NCI-H460 (cell line): Measurements from ENCODE around the gene DMWD. TPM values are rescaled to one million over a fixed set of nuclear protein-coding genes. Genes with fewer than 3 reads are reported as not detected.
A peak's percentile ranks its signal among the peaks of the same experiment; 100 is the strongest.

Experiments used
- DNase-seq: peaks from one replicate; pipeline ENCODE4 v3.0.0-alpha.2; 2016; ENCODE audit warnings: low read depth; ENCODE audit errors: extremely low read depth
- total RNA-seq: library from RNA; depleted of rRNA; stranded (reverse); fragments of >200 nt; shearing (Covaris generic); gene quantifications from 2 replicates; pipeline ENCODE4 v1.2.3, GENCODE V29; 2014

The DMWD gene
- total RNA-seq, 1 experiment from 2014 or later, result 21.2 TPM

DNA sequence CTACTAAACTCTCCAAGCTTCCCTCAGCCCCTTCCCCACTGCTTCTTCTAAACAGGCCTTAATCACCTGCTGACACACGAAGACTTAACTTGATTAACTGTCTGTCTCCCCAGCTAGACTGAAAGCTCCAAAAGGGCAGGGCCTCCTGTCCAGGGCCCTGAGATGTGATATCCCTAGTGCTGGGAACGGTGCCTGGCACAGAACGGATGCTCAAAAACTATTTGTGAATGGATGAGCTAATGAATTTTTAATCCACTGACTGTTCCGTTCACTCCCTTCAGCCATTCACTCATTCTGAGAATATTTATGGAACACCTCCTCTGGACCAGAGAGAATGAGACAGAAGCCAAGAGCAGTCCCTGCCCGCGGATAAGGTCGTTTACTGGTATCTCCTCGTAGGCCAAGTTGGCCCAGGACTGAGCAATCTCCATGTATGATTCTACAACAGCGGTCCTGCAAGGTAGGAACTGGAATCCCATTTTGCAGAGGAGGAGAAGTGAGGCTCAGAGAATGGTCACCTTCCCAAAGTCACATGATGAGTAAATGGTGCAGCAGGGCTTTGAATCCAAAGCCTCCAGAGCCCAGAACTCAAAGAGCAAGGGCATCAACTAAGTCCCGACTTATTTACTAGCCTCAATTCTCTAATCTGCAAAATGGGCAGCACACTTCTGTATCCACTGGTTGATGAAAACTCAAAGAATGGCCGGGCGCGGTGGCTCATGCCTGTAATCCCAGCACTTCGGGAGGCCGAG lies 3.4 kb downstream of the DMWD start:
- no peak for DNase-seq

DNA sequence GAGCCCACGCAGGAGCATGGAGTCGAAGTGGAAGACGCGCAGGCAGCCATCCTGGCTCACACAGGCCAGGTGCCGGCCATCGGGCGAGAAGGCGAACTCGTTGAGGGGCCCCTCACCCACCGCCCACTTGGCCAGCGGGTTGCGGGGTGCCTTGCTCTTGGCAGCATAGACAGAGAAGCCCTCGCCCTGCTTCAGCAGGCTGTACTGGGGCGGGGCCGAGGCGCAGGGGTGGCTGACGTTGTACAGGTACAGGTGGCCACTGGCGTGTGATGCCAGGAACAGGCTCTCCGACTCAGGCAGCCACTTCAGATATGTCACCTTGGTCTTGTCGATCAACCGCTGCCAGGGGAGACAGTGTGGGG lies 6.1 kb downstream of the DMWD start:
- no peak for DNase-seq

DNA sequence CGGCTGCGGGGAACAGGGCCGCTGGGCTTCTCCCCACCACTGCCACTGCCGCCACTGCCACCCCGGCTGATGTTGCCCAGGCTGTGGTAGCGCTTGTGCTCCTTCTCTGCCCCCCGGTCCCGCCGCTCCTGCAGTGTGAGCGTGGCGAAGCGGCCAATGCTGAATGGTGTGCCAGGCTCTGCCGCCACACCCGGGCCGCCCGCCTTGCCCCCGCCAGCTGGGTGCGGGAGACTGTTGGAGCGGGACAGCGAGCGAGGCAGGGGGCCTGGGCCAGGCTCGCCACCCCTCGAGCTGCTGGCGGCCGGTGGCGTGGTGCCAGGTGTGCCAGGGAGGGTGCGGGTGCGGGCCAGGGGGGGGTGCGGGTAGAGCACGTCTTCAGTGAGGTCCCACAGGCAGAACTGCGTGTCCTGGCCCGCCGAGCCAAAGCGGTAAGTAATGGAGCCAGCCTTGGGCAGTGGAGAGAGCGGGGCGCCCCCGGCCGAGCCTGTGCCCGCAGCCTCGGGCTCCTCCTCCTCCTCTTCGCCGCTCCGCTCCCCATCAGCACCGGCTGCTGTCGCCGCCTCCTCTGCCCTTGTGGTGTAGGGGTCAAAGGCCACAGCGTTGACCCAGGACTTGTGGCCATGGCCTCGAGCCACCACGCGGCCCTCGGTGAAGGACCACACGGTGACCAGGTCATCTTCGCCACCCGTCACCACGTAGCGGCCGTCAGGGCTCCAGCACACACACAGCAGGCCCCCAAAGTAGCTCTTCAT lies 6.7 kb downstream of the DMWD start:
- no peak for DNase-seq

- DNase-seq, result no peak
Measured at GRCh38 chr19:45785097-45785496, 7.5 kb downstream of the DMWD start.

GRCh38 chr19:45784096-45784495 lies 8.5 kb downstream of the DMWD start:
- no peak for DNase-seq

- no peak for DNase-seq
Measured at GRCh38 chr19:45782820-45783785, 9.5 kb downstream of the DMWD start.

DNA sequence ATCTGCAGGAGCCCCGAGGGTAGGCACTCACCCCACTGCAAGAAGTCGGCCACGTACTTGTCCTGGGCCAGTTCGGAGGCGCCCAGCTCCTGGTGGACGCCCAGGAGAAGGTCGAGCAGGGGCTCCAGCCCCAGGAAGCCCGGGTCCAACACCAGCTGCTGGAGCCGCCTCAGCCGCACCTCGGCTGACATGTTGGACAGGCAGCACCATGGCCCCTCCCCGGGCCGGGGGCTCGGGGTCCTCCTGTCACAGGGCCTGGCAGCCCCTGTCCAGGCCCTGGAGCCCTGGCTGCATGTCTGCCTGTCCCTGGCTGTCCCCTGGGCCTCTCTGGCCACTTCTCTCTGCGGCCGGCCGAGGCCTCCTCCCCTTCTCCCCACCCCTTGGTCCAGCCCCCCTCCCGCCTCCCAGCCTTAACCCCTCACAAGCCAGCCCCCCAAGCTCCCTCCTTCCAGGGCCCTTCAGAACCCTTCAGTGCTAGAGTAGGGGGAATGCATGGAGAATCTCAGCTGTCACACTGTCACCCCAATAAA lies 10.4 kb downstream of the DMWD start, which contains the start of gene DMPK:
Gene DMPK, minus strand, starts transcription at position 329 of the 530 bp plus-strand sequence. Its CDS starts 138 bp downstream, at position 191.
- no peak for DNase-seq

- DNase-seq, result no peak
Measured at GRCh38 chr19:45781214-45782161, 11.2 kb downstream of the DMWD start.

DNA sequence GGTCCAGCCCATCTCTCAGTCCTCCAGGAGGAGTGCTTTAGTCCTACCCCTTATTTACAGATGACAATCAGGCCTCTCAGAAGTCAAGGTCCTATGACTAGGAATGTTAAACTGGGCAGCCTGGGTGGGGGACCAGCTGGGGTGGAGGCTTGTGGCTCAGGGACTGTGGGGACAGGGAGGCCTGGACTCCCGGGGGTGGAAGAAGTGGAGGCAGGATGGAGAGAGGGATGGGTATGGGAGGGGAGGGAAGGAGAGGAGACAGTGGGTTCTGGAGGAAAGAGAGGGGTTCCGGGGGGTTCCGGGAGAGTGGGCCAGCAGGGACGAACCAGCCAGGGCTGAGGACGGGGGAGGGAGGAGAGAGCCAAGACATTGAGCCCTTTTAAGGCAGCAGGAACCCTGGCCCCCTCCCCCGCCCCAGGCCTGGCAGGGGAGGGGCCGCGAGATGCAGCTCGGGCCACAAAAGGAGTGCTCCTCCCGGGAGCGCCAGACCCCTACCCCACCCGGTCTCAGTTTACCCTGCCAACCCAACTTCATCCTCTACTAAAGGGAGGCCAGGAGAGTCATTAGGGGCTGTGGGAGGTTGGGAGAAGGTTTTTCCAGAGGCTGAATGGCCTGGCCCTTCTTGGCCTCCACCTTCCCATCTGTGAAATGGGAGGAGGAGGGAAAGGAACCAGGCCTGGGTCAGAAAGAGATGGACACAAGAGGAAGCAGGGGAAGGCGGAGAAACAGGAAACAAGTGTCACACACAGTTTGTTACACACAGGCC lies 12.0 kb downstream of the DMWD start:
- no peak for DNase-seq

GRCh38 chr19:45780146-45780447 lies 12.5 kb downstream of the DMWD start:
- DNase-seq, result no peak

DNA sequence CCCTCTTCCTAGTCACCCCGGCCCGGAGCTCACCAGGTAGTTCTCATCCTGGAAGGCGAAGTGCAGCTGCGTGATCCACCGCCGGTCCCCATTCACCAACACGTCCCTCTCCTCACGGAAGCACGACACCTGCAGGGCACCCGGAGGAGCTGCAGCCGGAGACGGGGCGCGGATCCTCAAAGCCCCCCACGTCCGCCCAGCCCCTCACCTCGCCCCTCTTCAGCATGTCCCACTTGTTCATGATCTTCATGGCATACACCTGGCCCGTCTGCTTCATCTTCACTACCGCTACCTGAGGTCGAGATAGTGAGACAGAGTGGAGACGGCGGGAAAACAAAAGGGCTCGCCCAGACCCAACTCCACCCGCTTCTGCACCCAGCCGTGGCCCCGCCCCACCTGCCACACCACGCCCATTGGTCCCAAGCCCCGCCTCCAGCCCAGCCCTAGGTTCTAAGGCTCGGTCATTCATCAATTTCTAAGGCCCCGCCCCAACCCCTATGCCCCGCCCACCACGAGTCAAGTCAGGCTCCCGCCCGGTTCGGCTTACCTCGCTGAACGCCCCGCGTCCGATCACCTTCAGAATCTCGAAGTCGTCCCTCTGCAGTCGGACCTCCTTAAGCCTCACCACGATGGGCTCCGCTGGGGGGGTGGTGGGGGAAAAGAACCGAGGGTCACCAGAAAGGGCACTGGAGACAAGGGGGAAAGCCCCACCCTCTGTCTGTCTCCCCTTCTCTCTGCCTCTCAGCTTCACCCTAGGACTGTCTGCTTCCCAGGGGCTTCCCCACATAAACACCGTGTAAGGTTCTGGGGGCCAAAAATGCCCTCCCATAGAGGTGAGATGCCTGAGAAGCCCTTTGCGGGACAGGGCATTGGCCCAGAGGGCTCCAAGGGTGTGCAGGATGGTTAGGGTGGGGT lies 13.2 kb downstream of the DMWD start:
- peak; percentile 82 for DNase-seq

- DNase-seq, result no peak
Measured at GRCh38 chr19:45778010-45778661, 14.5 kb downstream of the DMWD start.

- DNase-seq, result no peak
Measured at GRCh38 chr19:45777395-45777961, 15.2 kb downstream of the DMWD start.

GRCh38 chr19:45774765-45775164 lies 17.9 kb downstream of the DMWD start:
- no peak for DNase-seq

DNA sequence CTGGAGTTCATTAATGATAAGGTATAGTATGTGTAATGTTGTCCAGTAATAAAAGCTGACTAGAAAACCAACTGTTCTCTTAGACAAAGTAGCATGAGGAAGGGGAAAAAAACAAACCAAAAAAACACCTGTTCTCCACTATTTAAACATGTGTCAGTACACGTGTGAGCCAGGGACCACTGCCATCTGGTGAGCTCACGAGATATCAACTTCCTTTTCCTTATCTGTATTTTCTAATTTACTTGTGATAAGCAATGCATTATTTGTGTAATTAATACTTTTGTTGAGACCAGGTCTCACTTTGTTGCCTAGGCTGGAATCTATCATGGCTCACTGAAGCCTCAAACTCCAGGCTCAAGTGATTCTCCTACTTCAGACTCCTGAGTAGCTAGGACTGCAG lies 19.3 kb downstream of the DMWD start:
- DNase-seq, result no peak

DNA sequence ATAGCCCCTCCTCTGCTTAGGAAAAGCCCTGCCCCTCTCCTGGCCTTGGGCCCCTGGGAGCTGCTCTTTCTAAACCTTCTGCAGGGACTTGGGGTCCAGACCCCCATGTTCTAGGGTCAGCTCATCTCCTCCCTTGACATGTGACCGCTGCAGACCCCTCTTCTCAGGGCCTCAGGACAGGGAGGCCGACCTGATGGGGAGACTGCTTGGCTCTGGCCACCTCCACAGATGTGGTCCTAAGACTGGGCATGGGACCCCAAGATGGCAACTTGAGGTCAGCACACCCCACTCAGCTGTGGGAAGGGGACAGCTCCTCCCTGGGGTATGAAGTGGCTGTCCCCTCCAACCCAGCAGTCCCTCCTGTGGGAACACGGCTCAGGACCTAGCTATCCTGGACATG lies 19.7 kb downstream of the DMWD start:
- DNase-seq, result no peak
